Stomach (tissue), 9 donors: ENCODE measurements around the gene LGR4. TPM values are rescaled to one million over a fixed set of nuclear protein-coding genes. Genes with fewer than 3 reads are reported as not detected.

Experiments used
- DNase-seq, 2 donors: peaks; one replicate each; pipeline versions ENCODE4 v3.0.0 to v3.0.0-alpha.2; 2013 to 2019
- H3K27ac ChIP-seq, 5 donors: fragments of 200-600 bp in 4 of 5; sonication (generic) in 4 of 5; one replicate each; pipeline ENCODE4 v1.5.1; 2013 to 2019; ENCODE audit warnings: mild to moderate bottlenecking in 1 of 5, moderate library complexity in 1 of 5
- H3K27me3 ChIP-seq, 3 donors: fragments of 200-600 bp; sonication (generic); one replicate each; pipeline ENCODE4 v1.5.1; 2017 to 2019; ENCODE audit warnings: mixed run types in 1 of 3
- H3K36me3 ChIP-seq, 4 donors: fragments of 200-600 bp; sonication (generic); 1 replicate in 3 of 4; 2 replicates in 1 of 4; pipeline ENCODE4 v1.5.1; 2016 to 2019
- H3K4me1 ChIP-seq, 4 donors: fragments of 200-600 bp; sonication (generic); one replicate each; pipeline ENCODE4 v1.5.1; 2016 to 2019
- H3K4me3 ChIP-seq, 4 donors: fragments of 200-600 bp; sonication (generic) in 3 of 4; one replicate each; pipeline ENCODE4 v1.5.1; 2016 to 2019; ENCODE audit warnings: mild to moderate bottlenecking in 1 of 4
- H3K9me3 ChIP-seq, 4 donors: fragments of 200-600 bp; sonication (generic); one replicate each; pipeline ENCODE4 v1.5.1; 2016 to 2019
- EP300 ChIP-seq: sonication (generic); formaldehyde crosslinking; IDR thresholded peaks from one replicate; pipeline ENCODE4 v1.6.1; 2017; ENCODE audit warnings: antibody characterized with exemption
- POLR2A ChIP-seq, 4 donors: fragments of 450-650 bp; IDR thresholded peaks; one replicate each; pipeline ENCODE4 v1.6.1; 2016; ENCODE audit warnings: antibody characterized with exemption in 4 of 4, control low read depth in 2 of 4, mild to moderate bottlenecking in 1 of 4, moderate library complexity in 1 of 4
- POLR2AphosphoS5 ChIP-seq, 3 donors: sonication (generic); formaldehyde crosslinking; IDR thresholded peaks; one replicate each; pipeline ENCODE4 v1.6.1; 2016; ENCODE audit warnings: antibody characterized with exemption in 3 of 3
- WGBS, 5 donors: extraction: QIAGEN DNeasy Blood & Tissue Kit in 3 of 5; methylation state at CpG; one replicate each; pipeline versions ENCODE4 v1.1.5 to v1.1.7; 2013 to 2018; 5-methylcytosine and 5-hydroxymethylcytosine counted together
- intact Hi-C: fragments of 100-400 bp; cut with DNase I; formaldehyde crosslinking; loops from one replicate; pipeline ENCODE4 v1.15.1; 2023; ENCODE audit warnings: low total_unique reads
- polyA plus RNA-seq, 3 donors: library from polyadenylated mRNA; stranded (reverse); fragments of 200-250 nt; gene quantifications; one replicate each; pipeline ENCODE4 v1.2.3, GENCODE V29; 2013
- total RNA-seq, 5 donors: library from RNA; depleted of rRNA; stranded (reverse); fragments of >200 nt; gene quantifications; one replicate each; pipeline versions ENCODE4 v1.1.0 to v1.2.3, GENCODE V29; 2014 to 2016
- TF ChIP-seq, protein P1 (sequence below), 7 experiments: fragments of 450-650 bp in 4 of 7; fragments of 200-600 bp in 3 of 7; sonication (generic) in 3 of 7; IDR thresholded peaks; one replicate each; pipeline ENCODE4 v1.5.1; 2016 to 2019; ENCODE audit warnings: antibody characterized with exemption in 7 of 7, control low read depth in 2 of 7, mild to moderate bottlenecking in 1 of 7
- donor health status: healthy with polysubstance abuse.
- donor health status: Bipolar disorder and iron deficiency.
- donor health status: healthy.

Gene LGR4
- total and polyA plus RNA-seq, 8 donors, result 5.6 to 236 (median 31.3) TPM

DNA sequence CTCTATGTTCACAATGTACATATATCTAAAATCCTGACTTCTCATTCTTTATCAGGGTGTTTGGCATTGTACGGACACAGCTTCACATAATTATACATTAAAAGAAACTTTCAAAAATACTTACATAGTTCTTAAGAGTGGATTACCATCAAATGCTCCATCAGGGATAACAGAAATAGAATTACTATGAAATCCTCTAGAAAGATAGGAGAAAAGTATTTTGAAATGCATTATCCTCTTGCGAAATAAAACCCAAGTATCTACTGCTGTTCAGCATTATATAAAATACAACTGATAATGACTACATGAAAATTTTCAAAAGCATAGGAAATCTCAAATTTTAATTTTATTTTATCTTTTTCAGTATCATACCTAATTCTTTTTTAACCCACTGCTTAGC, 91.8 kb downstream of the LGR4 start:
- no peak overlapping the region for H3K4me3 ChIP-seq
- DNase-seq, result no peak
- TF ChIP-seq POLR2AphosphoS5 (IDR thresholded peaks at IDR 0.05) (no peak), EP300 (no peak), POLR2A (IDR thresholded peaks at IDR 0.05) (no peak)
- TF ChIP-seq, protein P1, sequence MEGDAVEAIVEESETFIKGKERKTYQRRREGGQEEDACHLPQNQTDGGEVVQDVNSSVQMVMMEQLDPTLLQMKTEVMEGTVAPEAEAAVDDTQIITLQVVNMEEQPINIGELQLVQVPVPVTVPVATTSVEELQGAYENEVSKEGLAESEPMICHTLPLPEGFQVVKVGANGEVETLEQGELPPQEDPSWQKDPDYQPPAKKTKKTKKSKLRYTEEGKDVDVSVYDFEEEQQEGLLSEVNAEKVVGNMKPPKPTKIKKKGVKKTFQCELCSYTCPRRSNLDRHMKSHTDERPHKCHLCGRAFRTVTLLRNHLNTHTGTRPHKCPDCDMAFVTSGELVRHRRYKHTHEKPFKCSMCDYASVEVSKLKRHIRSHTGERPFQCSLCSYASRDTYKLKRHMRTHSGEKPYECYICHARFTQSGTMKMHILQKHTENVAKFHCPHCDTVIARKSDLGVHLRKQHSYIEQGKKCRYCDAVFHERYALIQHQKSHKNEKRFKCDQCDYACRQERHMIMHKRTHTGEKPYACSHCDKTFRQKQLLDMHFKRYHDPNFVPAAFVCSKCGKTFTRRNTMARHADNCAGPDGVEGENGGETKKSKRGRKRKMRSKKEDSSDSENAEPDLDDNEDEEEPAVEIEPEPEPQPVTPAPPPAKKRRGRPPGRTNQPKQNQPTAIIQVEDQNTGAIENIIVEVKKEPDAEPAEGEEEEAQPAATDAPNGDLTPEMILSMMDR (IDR thresholded peaks at IDR 0.05), result no peak
- H3K36me3 ChIP-seq, result peaks cover 4 to 71% (median 64%) of the 10 kb centered on the region in 4 donors
- intact Hi-C loops, result no loop called here
- no peaks in the 10 kb centered on the region for H3K27me3 ChIP-seq
- peaks cover 0 to 1% (median 0%) of the 10 kb centered on the region in 4 donors for H3K4me1 ChIP-seq
- WGBS, 5 donors, result 95 to 99% (median 96%) methylated on average over 2 of the region's 2 CpGs
- H3K9me3 ChIP-seq, result no peaks in the 10 kb centered on the region
- H3K27ac ChIP-seq, result no peak overlapping the region

DNA sequence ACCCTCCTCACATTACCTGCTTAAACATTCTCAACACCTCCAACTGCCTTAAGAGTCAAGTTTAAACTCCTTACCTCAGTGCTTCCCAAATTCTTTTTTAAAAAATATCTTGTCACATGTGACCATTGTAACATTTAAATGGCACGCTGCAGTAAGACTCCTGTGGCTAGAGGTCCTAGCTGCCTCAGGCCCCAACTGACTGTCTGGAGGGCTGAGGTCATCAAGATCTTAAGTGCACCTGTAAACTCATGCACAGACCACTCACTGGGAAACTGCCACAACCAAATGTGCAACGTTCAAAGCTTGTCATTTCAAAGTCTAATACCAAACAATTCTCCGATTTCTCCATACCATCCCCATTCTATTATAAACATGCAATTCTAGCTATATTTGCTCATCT, 93.1 kb downstream of the LGR4 start:
- Histone ChIP-seq H3K9me3 (no peaks in the 10 kb centered on the region), H3K27ac (no peak overlapping the region), H3K27me3 (no peaks in the 10 kb centered on the region), H3K4me3 (no peak overlapping the region), H3K36me3 (peaks cover under 1 to 64% (median 57%) of the 10 kb centered on the region in 4 donors), H3K4me1 (peaks cover 0 to 8% (median 4%) of the 10 kb centered on the region in 4 donors)
- 81 to 84% (median 83%) methylated on average over 3 of the region's 3 CpGs for WGBS, 5 donors
- TF ChIP-seq POLR2AphosphoS5 (IDR thresholded peaks at IDR 0.05) (no peak), EP300 (no peak), POLR2A (IDR thresholded peaks at IDR 0.05) (no peak)
- TF ChIP-seq, protein P1 (IDR thresholded peaks at IDR 0.05), result no peak
- intact Hi-C loops, result no loop called here
- DNase-seq, result no peak

DNA sequence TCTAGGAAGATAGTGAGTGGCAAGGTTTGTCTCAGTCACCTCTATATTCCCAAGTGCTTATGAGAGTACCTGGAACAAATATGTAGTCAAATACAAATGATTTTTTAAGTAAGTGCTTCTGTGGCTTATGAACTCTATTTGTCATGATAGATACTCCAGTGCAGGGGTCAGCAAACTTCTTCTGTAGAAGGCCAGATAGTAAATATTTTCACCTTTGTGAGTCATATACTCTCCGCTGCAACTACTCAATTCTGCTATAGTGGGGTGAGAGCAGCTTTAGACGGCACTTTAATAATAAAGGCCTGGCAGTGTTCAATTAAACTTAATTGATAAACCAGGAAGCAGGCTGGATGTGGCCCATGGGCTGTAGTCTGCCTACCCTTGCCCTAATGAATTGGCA, 97.2 kb downstream of the LGR4 start:
- TF ChIP-seq EP300, result no peak
- TF ChIP-seq POLR2AphosphoS5 (IDR thresholded peaks at IDR 0.05), result no peak
- no peak for TF ChIP-seq POLR2A (IDR thresholded peaks at IDR 0.05)
- TF ChIP-seq, protein P1 (IDR thresholded peaks at IDR 0.05), result no peak
- Histone ChIP-seq H3K9me3 (no peaks in the 10 kb centered on the region), H3K4me3 (no peak overlapping the region), H3K27me3 (no peaks in the 10 kb centered on the region), H3K36me3 (peaks cover 0 to 53% (median 43%) of the 10 kb centered on the region in 4 donors), H3K4me1 (peaks cover 5 to 46% (median 27%) of the 10 kb centered on the region in 4 donors), H3K27ac (peak overlapping the region in 1 of 5 donors; percentile 60)
- 55 to 78% (median 73%) methylated on average over 2 of the region's 2 CpGs for WGBS, 5 donors
- DNase-seq, result no peak
- intact Hi-C loops, result no loop called here

DNA sequence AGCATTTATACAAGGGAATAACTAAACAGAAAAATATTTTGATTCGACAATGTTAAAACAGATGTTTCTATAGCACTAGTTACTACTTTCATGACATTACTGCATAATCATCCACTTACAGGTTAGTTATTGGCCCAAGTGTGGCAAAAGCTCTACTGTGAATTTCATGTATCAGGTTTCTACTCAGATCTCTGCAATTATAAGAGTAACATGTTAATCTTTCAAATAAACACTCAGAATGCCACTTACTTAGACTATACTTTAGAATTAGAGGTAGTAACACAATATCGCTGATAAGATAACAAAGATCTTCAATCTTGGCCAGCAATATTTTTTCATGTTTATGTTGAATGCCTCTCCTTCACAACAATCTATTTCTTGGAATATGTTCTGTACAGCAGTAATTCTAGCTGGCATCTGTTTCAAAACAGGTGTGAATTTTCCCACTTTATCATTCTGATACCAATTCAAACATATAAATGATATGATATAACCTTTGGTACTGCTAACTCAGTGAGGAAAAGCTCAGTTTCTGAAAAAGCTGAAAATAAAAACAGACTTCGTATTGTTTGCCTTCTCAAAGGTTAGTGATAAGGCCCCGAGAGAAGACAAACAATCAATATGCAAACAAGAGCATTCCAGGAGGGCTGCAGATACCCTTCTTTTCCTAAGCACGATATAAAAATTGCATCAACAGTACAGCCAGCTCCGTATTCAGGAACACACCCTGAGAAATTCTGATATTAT, 98.6 kb downstream of the LGR4 start:
- WGBS, 5 donors, result 25 to 58% (median 41%) methylated on average over 6 of the region's 6 CpGs
- peaks cover 5 to 51% (median 29%) of the 10 kb centered on the region in 4 donors for H3K4me1 ChIP-seq

More for the DNA sequence above, 98.6 kb downstream of the LGR4 start:
- TF ChIP-seq POLR2AphosphoS5 (IDR thresholded peaks at IDR 0.05), result peak in 1 of 3 donors; percentile 73
- TF ChIP-seq, protein P1 (IDR thresholded peaks at IDR 0.05), result no peak
- H3K27me3 ChIP-seq, result no peaks in the 10 kb centered on the region
- H3K36me3 ChIP-seq, result peaks cover 0 to 40% (median 30%) of the 10 kb centered on the region in 4 donors
- H3K27ac ChIP-seq, result peak overlapping the region in 2 of 5 donors; percentile 40 to 60
- intact Hi-C loops, result no loop called here
- no peaks in the 10 kb centered on the region for H3K9me3 ChIP-seq
- H3K4me3 ChIP-seq, result no peak overlapping the region
- peak in 1 of 2 donors; percentile 46 for DNase-seq
